ENCODE measurements around the gene RBM14.
"Not testable (repeated sequence)": the region's sequence is repeated elsewhere in the genome, so short reads cannot be mapped to it uniquely, and the experiment has no call there.

- not testable (repeated sequence) for TF ChIP-seq CBFB (CRISPR knock-in tag; IDR thresholded peaks at IDR 0.05; ENCODE audit: low read depth); CTCF (IDR thresholded peaks at IDR 0.05); IRF2 (CRISPR knock-in tag; IDR thresholded peaks at IDR 0.05; ENCODE audit: borderline replicate concordance, low read depth)
- TF ChIP-seq, protein P1, sequence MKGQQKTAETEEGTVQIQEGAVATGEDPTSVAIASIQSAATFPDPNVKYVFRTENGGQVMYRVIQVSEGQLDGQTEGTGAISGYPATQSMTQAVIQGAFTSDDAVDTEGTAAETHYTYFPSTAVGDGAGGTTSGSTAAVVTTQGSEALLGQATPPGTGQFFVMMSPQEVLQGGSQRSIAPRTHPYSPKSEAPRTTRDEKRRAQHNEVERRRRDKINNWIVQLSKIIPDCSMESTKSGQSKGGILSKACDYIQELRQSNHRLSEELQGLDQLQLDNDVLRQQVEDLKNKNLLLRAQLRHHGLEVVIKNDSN (CRISPR knock-in tag; IDR thresholded peaks at IDR 0.05) = not testable (repeated sequence)
- TF ChIP-seq, protein P2, sequence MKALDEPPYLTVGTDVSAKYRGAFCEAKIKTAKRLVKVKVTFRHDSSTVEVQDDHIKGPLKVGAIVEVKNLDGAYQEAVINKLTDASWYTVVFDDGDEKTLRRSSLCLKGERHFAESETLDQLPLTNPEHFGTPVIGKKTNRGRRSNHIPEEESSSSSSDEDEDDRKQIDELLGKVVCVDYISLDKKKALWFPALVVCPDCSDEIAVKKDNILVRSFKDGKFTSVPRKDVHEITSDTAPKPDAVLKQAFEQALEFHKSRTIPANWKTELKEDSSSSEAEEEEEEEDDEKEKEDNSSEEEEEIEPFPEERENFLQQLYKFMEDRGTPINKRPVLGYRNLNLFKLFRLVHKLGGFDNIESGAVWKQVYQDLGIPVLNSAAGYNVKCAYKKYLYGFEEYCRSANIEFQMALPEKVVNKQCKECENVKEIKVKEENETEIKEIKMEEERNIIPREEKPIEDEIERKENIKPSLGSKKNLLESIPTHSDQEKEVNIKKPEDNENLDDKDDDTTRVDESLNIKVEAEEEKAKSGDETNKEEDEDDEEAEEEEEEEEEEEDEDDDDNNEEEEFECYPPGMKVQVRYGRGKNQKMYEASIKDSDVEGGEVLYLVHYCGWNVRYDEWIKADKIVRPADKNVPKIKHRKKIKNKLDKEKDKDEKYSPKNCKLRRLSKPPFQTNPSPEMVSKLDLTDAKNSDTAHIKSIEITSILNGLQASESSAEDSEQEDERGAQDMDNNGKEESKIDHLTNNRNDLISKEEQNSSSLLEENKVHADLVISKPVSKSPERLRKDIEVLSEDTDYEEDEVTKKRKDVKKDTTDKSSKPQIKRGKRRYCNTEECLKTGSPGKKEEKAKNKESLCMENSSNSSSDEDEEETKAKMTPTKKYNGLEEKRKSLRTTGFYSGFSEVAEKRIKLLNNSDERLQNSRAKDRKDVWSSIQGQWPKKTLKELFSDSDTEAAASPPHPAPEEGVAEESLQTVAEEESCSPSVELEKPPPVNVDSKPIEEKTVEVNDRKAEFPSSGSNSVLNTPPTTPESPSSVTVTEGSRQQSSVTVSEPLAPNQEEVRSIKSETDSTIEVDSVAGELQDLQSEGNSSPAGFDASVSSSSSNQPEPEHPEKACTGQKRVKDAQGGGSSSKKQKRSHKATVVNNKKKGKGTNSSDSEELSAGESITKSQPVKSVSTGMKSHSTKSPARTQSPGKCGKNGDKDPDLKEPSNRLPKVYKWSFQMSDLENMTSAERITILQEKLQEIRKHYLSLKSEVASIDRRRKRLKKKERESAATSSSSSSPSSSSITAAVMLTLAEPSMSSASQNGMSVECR (CRISPR knock-in tag; IDR thresholded peaks at IDR 0.05; ENCODE audit: borderline replicate concordance) = not testable (repeated sequence)
- TF ChIP-seq, protein P3, sequence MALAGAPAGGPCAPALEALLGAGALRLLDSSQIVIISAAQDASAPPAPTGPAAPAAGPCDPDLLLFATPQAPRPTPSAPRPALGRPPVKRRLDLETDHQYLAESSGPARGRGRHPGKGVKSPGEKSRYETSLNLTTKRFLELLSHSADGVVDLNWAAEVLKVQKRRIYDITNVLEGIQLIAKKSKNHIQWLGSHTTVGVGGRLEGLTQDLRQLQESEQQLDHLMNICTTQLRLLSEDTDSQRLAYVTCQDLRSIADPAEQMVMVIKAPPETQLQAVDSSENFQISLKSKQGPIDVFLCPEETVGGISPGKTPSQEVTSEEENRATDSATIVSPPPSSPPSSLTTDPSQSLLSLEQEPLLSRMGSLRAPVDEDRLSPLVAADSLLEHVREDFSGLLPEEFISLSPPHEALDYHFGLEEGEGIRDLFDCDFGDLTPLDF (CRISPR knock-in tag; IDR thresholded peaks at IDR 0.05) = not testable (repeated sequence)
These were observed 9.8 kb upstream of the RBM14 start for GRCh38 chr11:66606608-66607007.

All from WTC11 (cell line).